B cell (primary cell): Measurements from ENCODE around the gene KLHL20. TPM values are rescaled to one million over a fixed set of nuclear protein-coding genes. Genes with fewer than 3 reads are reported as not detected.
"Not testable (repeated sequence)": the region's sequence is repeated elsewhere in the genome, so short reads cannot be mapped to it uniquely, and the experiment has no call there.

ENCODE experiments used
- ATAC-seq: fragments of 200-7000 bp; cut with Tn5 transposase; one replicate; pipeline ENCODE4 v1.10.0; 2021; ENCODE audit warnings: low read depth, mild to moderate bottlenecking, moderate number of reproducible peaks, moderate library complexity
- CTCF ChIA-PET: fragments of 350-600 bp; sonication (Branson Sonifier 250); formaldehyde crosslinking; loops from one replicate; lab custom pipeline; 2021; ENCODE audit warnings: antibody characterized with exemption, inconsistent platforms; lab: Charles Lee
- POLR2A ChIA-PET: fragments of 350-600 bp; sonication (Branson Sonifier 250); formaldehyde crosslinking; loops from one replicate; lab custom pipeline; 2021; ENCODE audit warnings: antibody characterized with exemption; lab: Charles Lee
- DNase-seq: peaks from one replicate; pipeline ENCODE4 v3.0.0; 2013
- H2AFZ ChIP-seq: 2 replicates; pipeline ENCODE4 v1.6.1; 2012; ENCODE audit warnings: mild to moderate bottlenecking, low read depth, low read length; ENCODE audit not compliant: insufficient read depth, poor library complexity, severe bottlenecking
- H3K27ac ChIP-seq, 2 donors: 1 replicate in 1 of 2; 2 replicates in 1 of 2; pipeline ENCODE4 v1.5.1; 2012 to 2013; ENCODE audit warnings: low read length in 2 of 2, mild to moderate bottlenecking in 2 of 2, moderate library complexity in 1 of 2
- H3K27me3 ChIP-seq, 4 experiments: fragments of 200-600 bp in 1 of 4; sonication (generic) in 1 of 4; replicated peaks in 1 of 4; 1 replicate in 2 of 4; 2 replicates in 2 of 4; pipeline versions ENCODE4 v1.6.1 to v1.7.0; 2013 to 2016; ENCODE audit warnings: low read length in 3 of 4, mild to moderate bottlenecking in 2 of 4, mixed read lengths in 1 of 4, moderate library complexity in 1 of 4; ENCODE audit not compliant: insufficient read depth in 4 of 4, control insufficient read depth in 3 of 4; ENCODE audit errors: control extremely low read depth in 1 of 4
- H3K36me3 ChIP-seq, 2 experiments: replicated peaks in 1 of 2; 1 replicate in 1 of 2; 2 replicates in 1 of 2; pipeline versions ENCODE4 v1.6.1 to v1.7.1; 2013; ENCODE audit warnings: low read length in 1 of 2; ENCODE audit not compliant: insufficient read depth in 2 of 2, control insufficient read depth in 1 of 2; ENCODE audit errors: control extremely low read depth in 1 of 2, extremely low read depth in 1 of 2
- H3K4me1 ChIP-seq, 2 donors: fragments of 200-600 bp in 1 of 2; sonication (generic) in 1 of 2; 1 replicate in 1 of 2; 2 replicates in 1 of 2; pipeline versions ENCODE4 v1.5.1 to v1.6.1; 2013 to 2017; ENCODE audit warnings: low read length in 2 of 2; ENCODE audit not compliant: control insufficient read depth in 2 of 2, insufficient read depth in 2 of 2
- H3K4me2 ChIP-seq: replicated peaks from 2 replicates; pipeline ENCODE3; 2012; ENCODE audit warnings: mild to moderate bottlenecking, low read depth, low read length; ENCODE audit not compliant: poor library complexity, severe bottlenecking
- H3K4me3 ChIP-seq, 5 experiments: fragments of 200-600 bp in 1 of 5; sonication (generic) in 1 of 5; 1 replicate in 3 of 5; 2 replicates in 2 of 5; pipeline versions ENCODE4 v1.5.1 to v1.7.0; 2011 to 2016; ENCODE audit warnings: low read length in 4 of 5, mild to moderate bottlenecking in 4 of 5, low read depth in 2 of 5, control low read depth in 1 of 5, moderate library complexity in 1 of 5; ENCODE audit not compliant: insufficient read depth in 1 of 5; ENCODE audit errors: control extremely low read depth in 1 of 5, extremely low read depth in 1 of 5
- H3K79me2 ChIP-seq: fragments of 200-600 bp; sonication (generic); one replicate; pipeline ENCODE4 v1.6.0; 2016; ENCODE audit warnings: low read length; ENCODE audit not compliant: control insufficient read depth, insufficient read depth
- H3K9ac ChIP-seq: fragments of 200-600 bp; sonication (generic); 2 replicates; pipeline ENCODE4 v1.6.1; 2017; ENCODE audit warnings: mild to moderate bottlenecking, low read length, moderate library complexity
- H3K9me3 ChIP-seq, 3 donors: one replicate each; pipeline versions ENCODE4 v1.6.1 to v1.7.1; 2013; ENCODE audit warnings: low read length in 2 of 3; ENCODE audit not compliant: control insufficient read depth in 2 of 3, insufficient read depth in 1 of 3; ENCODE audit errors: control extremely low read depth in 1 of 3
- H4K20me1 ChIP-seq: 2 replicates; pipeline ENCODE4 v1.6.0; 2012; ENCODE audit warnings: mild to moderate bottlenecking, low read length; ENCODE audit not compliant: insufficient read depth, control insufficient read depth, poor library complexity, severe bottlenecking
- H3K27ac Mint-ChIP-seq: one replicate; pipeline ENCODE4 v1.8.0; 2021; ENCODE audit warnings: mixed read lengths
- H3K27me3 Mint-ChIP-seq: one replicate; pipeline ENCODE4 v1.8.0; 2021; ENCODE audit warnings: mixed read lengths
- H3K4me1 Mint-ChIP-seq: one replicate; pipeline ENCODE4 v1.8.0; 2021; ENCODE audit warnings: mixed read lengths
- H3K4me3 Mint-ChIP-seq: one replicate; pipeline ENCODE4 v1.8.0; 2021; ENCODE audit warnings: mixed read lengths
- H3K9me3 Mint-ChIP-seq: one replicate; pipeline ENCODE4 v1.8.0; 2022; ENCODE audit warnings: mixed read lengths; ENCODE audit not compliant: insufficient read depth
- CTCF ChIP-seq: fragments of 200-600 bp; IDR thresholded peaks from one replicate; pipeline ENCODE4 v1.8.0; 2022; ENCODE audit warnings: antibody characterized with exemption, mild to moderate bottlenecking
- EZH2 ChIP-seq: IDR thresholded peaks from 2 replicates; pipeline ENCODE4 v1.6.1; 2012; ENCODE audit warnings: borderline replicate concordance, low read depth, mild to moderate bottlenecking, moderate library complexity, low read length; ENCODE audit not compliant: insufficient read depth, poor library complexity, severe bottlenecking
- WGBS: methylation state at CpG from one replicate; pipeline ENCODE4 v1.1.5; 2013; ENCODE audit warnings: missing lambda C conversion rate; ENCODE audit not compliant: insufficient coverage; 5-methylcytosine and 5-hydroxymethylcytosine counted together
- intact Hi-C: fragments of 100-400 bp; cut with micrococcal nuclease; formaldehyde crosslinking; loops from one replicate; pipeline ENCODE4 v1.10.0; 2022
- polyA plus RNA-seq: library from polyadenylated mRNA; depleted of rRNA; stranded (reverse); fragments of >200 nt; gene quantifications from 2 replicates; pipeline ENCODE4 v1.2.3, GENCODE V29; 2012
- total RNA-seq, 2 donors: library from RNA; stranded (reverse); fragments of 120-200 nt in 1 of 2; gene quantifications; 1 replicate in 1 of 2; 2 replicates in 1 of 2; pipeline versions ENCODE4 v1.2.3 to v1.2.4, GENCODE V29; 2013 to 2022

KLHL20 gene
- total and polyA plus RNA-seq, 2 donors (not counting 1 experiment from before 2014, with no cell fraction given): 8.9 to 32.2 TPM

DNA sequence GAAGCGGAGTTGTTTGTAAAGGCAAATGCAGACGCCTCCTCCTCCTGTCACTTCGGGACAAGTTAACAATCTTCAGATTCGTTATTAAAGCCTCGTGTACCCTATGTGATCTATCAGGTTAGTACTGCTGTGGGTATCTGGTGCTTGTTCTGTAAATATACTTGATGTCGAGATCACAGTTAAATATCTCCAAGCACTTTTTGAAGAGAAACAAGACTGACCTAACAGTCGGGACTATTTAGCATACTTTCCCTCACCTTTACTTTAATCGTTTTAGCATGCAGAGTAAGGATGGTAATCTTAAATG is 710 bp downstream of the KLHL20 start:
- H3K36me3 ChIP-seq: no peaks in the 10 kb centered on the region
- H3K4me2 ChIP-seq: peak overlapping the region; percentile 84
- TF ChIP-seq EZH2 (no peak), CTCF (no peak)
- Mint-ChIP-seq H3K4me3 (peak overlapping the region; percentile 98), H3K4me1 (peaks cover 26% of the 10 kb centered on the region), H3K27me3 (peaks cover 20% of the 10 kb centered on the region), H3K9me3 (no peaks in the 10 kb centered on the region), H3K27ac (peak overlapping the region; percentile 96)
- no CpG with 5 or more reads among the region's 8 CpGs for WGBS
- ChIA-PET CTCF (interaction anchor here (0.6 to 2.9 kb wide), 7 partner anchors 18 to 971 kb away, joined by 3 to 19 read pairs (median 3); partner anchors contain the start of genes CENPL and DARS2), POLR2A (interaction anchor here (0.6 to 1.3 kb wide), 4 partner anchors 146 to 1308 kb away, joined by 3 to 10 read pairs (median 6); partner anchors contain the start of genes GAS5, MRPS14, RC3H1 and ZBTB37)
- H4K20me1 ChIP-seq: peaks cover 3% of the 10 kb centered on the region
- no peak for ATAC-seq
- DNase-seq: no peak
- intact Hi-C loops: loop anchor here (1.0 to 5.0 kb wide), 5 partner anchors 153 to 1183 kb away; partner anchors contain the start of genes RABGAP1L, SUCO and ZBTB37
- peak overlapping the region; percentile 93 for H2AFZ ChIP-seq
- H3K79me2 ChIP-seq: peaks cover 38% of the 10 kb centered on the region
- peak overlapping the region; percentile 91 for H3K9ac ChIP-seq
- H3K4me3 ChIP-seq: peak overlapping the region; percentile 76 to 92 (median 84)
- peaks cover 0 to 5% (median 2%) of the 10 kb centered on the region in 4 experiments for H3K27me3 ChIP-seq
- H3K9me3 ChIP-seq: no peaks in the 10 kb centered on the region
- H3K27ac ChIP-seq: peak overlapping the region; percentile 75 to 84
- H3K4me1 ChIP-seq: peaks cover 10 to 15% of the 10 kb centered on the region in 2 donors

DNA sequence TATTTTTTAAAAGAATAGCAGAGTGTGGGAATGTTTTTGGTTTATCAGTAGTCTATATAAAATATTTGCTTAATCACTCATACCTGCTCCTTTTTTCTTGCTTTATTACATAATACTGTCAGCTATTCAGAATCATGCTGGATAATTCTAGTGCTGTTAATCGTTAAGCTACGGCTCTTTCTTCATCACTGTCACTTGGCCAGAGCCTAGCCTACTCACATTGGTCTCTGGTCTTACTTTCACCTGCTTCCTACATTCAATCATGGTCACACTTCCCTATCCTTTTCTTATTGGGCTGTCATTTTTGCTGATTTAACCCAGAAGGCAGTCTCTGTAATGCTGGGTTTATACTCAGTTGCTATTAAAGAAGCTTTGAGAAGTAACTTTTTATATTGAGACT is 2.5 kb downstream of the KLHL20 start:
- Mint-ChIP-seq H3K4me1 (peaks cover 26% of the 10 kb centered on the region), H3K4me3 (no peak overlapping the region), H3K9me3 (no peaks in the 10 kb centered on the region), H3K27ac (no peak overlapping the region), H3K27me3 (peaks cover 7% of the 10 kb centered on the region)
- H3K9me3 ChIP-seq: no peaks in the 10 kb centered on the region
- H3K36me3 ChIP-seq: no peaks in the 10 kb centered on the region
- no peak overlapping the region for H3K4me3 ChIP-seq
- H3K27me3 ChIP-seq: peaks cover 0 to 3% (median 0%) of the 10 kb centered on the region in 4 experiments
- no peak overlapping the region for H2AFZ ChIP-seq
- CTCF ChIA-PET: interaction anchor here (2.9 kb wide), 1 partner anchor 287 kb away, joined by 19 read pairs; no protein-coding TSS in a partner anchor
- no peak for DNase-seq
- H3K27ac ChIP-seq: no peak overlapping the region
- no CpG with 5 or more reads among the region's 2 CpGs for whole genome bisulfite sequencing
- intact Hi-C loops: loop anchor here (5.0 kb wide), 1 partner anchor 285 kb away; no protein-coding TSS in a partner anchor
- H3K4me2 ChIP-seq: no peak overlapping the region
- peaks cover 49% of the 10 kb centered on the region for H3K79me2 ChIP-seq
- TF ChIP-seq CTCF (no peak), EZH2 (no peak)
- peaks cover 10 to 15% of the 10 kb centered on the region in 2 donors for H3K4me1 ChIP-seq
- no peak overlapping the region for H3K9ac ChIP-seq
- no peak for ATAC-seq
- POLR2A ChIA-PET: no interaction called here
- H4K20me1 ChIP-seq: peaks cover 15% of the 10 kb centered on the region

- no CpG with 5 or more reads among the region's 1 CpG for WGBS
- ATAC-seq, H3K9me3 Mint-ChIP-seq, H3K36me3 ChIP-seq, H3K4me1 ChIP-seq, H3K9ac ChIP-seq, CTCF ChIA-PET, H3K27ac ChIP-seq, H3K4me3 Mint-ChIP-seq, H3K27me3 ChIP-seq, H4K20me1 ChIP-seq, H3K9me3 ChIP-seq, H2AFZ ChIP-seq, H3K4me3 ChIP-seq, DNase-seq, H3K27me3 Mint-ChIP-seq, POLR2A ChIA-PET, H3K27ac Mint-ChIP-seq, H3K4me2 ChIP-seq, H3K4me1 Mint-ChIP-seq, H3K79me2 ChIP-seq, intact Hi-C loops: not testable (repeated sequence)
Measured at GRCh38 chr1:173731331-173731730, 16.6 kb downstream of the KLHL20 start.
